NOMO-1 (cell line): ENCODE data around the gene NEDD4L.
A peak's percentile ranks its signal among the peaks of the same experiment; 100 is the strongest.

ENCODE experiments used
- DNase-seq, 2 experiments: peaks; one replicate each; lab custom pipeline; 2025; ENCODE audit not compliant: unreplicated experiment in 2 of 2; lab: John Stamatoyannopoulos, UW

Gene NEDD4L

DNA sequence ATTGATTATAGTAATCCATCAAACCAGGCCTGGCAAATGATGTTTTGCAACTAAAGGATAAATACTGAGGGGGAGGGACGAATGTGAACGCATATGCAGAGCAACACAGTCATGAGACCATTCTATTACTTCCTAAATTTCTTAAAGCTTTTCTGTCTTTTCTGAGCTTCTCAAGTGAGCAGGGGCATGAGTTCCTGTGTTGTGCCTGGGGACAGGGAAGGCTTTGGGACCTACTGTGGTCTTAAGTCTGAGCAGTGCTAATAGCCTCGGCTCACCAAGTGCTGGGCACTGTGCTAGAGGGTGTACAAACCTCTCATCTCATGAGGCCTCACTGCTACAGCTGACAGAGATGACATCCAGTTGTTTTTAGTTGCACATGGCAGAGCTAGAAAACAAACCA lies 182.4 kb downstream of the NEDD4L start:
- peak in 1 of 2 experiments; percentile 27 for DNase-seq

GRCh38 chr18:58227361-58227930 lies 183.4 kb downstream of the NEDD4L start:
- DNase-seq, result no peak

DNA sequence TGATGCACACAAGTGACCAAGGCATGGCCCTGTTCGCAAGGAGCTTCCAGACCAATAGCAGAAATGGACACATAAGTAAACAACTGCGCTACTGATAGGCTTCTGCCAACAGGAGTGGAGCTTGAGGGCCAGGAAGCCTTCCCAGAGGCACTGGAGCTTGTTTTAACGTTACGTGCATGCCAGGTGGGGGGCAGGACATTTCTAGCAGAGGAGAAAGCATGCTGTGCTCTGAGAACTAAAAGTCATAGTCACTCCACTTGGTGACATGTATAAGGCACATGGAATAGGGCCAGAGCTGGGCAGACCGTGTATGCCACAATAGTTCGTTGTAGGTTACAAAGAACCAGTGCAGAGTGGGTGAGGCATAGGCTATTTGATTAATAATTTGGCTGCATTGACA lies 184.2 kb downstream of the NEDD4L start:
- DNase-seq, result no peak

- DNase-seq, result no peak
These were observed 184.7 kb downstream of the NEDD4L start for GRCh38 chr18:58228762-58229161.

GRCh38 chr18:58229162-58229561 lies 185.1 kb downstream of the NEDD4L start:
- DNase-seq, result no peak

GRCh38 chr18:58230438-58231179 lies 186.6 kb downstream of the NEDD4L start:
- DNase-seq, result no peak

DNA sequence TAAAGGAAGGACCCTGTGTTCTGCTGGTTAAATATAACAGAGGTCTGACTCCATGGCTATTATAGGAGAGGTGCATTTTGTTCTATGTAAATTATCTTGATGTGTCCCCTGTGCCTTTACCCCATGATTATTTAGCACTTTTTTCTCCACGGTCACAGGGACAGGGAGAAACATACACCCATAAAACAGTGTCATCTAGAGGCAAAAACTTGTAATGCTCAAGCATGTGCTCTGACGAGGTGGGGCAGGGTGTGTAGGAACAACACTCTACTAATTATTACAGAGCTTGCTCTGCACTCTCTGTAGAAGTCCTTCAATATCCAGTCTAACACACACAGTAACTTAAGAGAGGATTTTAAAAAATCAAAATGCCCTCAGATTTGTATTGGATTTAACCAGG lies 187.9 kb downstream of the NEDD4L start:
- no peak for DNase-seq

DNA sequence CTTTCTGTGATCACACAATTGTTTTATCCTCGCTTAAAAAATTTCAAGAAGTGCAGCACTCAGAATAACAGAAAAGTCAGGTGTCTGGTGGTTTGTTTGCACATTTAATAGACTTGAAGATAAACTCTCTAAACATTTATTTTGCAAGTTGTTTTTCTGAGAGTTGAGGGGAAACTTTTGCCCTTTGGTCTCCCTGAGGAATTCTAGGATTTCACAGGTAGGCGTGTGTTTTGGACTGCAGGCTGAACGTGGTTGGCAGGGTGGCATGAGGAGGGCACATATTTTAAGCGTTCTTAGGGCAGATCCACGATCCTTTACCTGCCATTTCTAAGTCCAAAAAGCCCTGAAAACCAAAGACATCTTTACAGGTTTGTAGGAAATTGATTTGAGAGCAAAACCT lies 188.6 kb downstream of the NEDD4L start:
- no peak for DNase-seq

- no peak for DNase-seq
These were observed 190.3 kb downstream of the NEDD4L start for GRCh38 chr18:58234359-58234741.

DNA sequence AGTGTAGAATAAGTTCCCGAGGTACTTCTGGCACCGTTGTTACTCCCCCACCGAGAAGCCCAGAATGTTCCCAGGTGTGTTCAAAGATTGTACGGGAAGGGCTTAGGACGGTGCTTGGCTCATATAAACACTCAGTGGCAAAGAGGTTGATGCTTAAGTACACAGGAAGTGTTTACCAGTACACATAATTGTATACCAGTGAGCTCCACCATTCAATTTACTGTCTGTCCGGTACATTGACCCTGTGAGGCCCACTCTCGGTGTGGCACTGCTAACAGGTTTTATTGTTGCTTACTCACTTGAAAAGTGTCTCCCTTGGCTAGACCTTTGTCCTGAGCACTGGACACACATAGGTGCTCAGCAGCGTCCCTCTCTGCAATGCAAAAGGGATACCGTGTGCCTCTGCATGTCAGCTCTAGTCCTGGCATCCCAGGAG lies 191.0 kb downstream of the NEDD4L start:
- DNase-seq, result no peak

- no peak for DNase-seq
These were observed 195.9 kb downstream of the NEDD4L start for GRCh38 chr18:58239879-58240278.

DNA sequence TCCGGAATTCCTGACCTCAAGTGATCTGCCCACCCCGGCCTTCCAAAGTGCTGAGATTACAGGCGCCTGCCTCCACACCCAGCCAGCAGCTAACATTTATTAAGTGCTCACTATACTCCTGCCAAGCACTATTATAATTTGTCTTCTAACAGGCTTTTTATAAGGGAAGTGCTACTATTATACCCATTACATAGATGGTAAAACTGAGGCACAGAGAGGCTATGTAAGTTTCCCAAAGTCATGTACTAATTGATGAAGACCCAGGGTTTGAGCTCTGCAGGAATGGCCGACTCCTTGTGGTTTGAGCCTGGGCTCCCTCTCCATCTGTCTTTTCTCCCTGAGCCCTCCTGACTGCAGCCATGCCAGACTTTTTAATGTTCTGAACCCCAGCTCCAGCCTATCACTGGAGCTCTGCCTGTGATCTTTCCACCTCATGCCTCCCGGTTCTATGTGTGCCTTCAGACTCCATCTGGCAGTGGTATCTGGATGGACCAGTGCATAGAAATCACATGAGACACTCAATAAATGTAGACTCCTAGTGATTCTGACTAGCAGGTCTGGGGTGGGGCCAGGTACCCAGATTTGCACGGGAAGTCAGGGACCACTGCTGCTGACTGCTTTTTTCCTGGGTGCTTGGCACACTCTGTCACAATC lies 197.1 kb downstream of the NEDD4L start:
- no peak for DNase-seq

DNA sequence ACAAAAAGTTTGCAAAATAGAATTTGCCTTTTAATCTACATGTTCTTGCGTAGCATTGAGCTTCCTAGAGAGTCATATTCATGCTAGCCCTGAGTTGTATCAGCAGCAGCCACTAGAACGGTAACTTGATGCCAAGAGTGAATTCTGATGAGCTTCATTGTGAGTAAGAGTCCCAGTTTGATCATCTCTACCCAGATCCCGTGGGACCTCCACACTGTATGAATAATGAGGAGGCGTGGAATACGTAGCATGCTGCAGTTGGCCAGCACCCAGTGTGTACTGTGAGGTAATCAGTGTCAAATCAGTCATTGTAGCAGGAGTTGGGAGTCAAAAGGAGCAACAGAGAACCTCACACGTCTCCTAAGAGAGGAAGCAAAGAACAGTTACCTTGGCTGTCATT lies 197.9 kb downstream of the NEDD4L start:
- DNase-seq, result no peak

DNA sequence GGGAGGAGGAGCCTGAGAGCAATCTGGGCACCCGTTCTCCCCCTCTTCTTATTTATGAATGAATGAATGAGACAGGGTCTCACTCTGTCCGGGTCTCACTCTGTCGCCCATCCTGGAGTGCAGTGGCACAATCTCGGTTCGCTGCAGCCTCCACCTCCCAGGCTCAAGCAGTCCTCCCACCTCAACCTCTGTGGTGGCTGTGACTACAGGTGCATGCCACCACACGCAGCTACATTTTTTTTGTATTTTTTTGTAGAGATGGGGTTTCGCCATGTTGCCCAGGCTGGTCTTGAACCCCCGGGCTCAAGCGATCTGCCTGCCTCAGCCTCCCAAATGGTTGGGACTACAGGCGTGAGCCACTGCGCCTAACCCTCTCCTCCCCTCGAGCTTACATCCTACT lies 198.4 kb downstream of the NEDD4L start:
- DNase-seq, result no peak

- DNase-seq, result no peak
These were observed 198.9 kb downstream of the NEDD4L start for GRCh38 chr18:58242968-58243367.

- DNase-seq, result no peak
These were observed 199.4 kb downstream of the NEDD4L start for GRCh38 chr18:58243401-58243800.

GRCh38 chr18:58247363-58247834 lies 203.4 kb downstream of the NEDD4L start:
- no peak for DNase-seq

- no peak for DNase-seq
These were observed 205.7 kb downstream of the NEDD4L start for GRCh38 chr18:58249712-58250111.

GRCh38 chr18:58251416-58251815 lies 207.4 kb downstream of the NEDD4L start:
- DNase-seq, result no peak

GRCh38 chr18:58252166-58252565 lies 208.1 kb downstream of the NEDD4L start:
- DNase-seq, result no peak

GRCh38 chr18:58253318-58253717 lies 209.3 kb downstream of the NEDD4L start:
- no peak for DNase-seq

- DNase-seq, result no peak
These were observed 209.8 kb downstream of the NEDD4L start for GRCh38 chr18:58253871-58254270.
